Measurements from ENCODE around the gene IFIH1.

The IFIH1 gene

DNA sequence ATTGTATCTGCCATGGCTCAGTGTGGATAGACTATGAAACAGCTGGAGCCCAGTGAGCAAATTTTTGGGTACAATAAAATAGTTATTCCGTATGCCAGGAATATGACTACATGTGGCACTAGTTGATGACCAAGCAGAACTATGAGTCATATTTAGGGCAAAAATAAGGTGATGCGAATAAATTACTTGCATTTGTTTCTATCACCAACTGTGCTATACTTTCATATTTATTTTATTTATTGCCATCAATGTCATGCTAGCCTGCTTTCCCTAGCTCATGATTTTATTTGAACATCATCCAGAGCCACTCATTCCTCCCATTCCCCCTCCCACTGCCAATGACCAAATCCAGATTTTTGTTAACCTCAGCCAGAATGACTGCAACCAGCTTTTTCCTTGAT lies 61.9 kb downstream of the IFIH1 start:
- H3K27ac Mint-ChIP-seq = no peak overlapping the region
- no peaks in the 10 kb centered on the region for H3K9me3 Mint-ChIP-seq
- no peak overlapping the region for H3K4me3 Mint-ChIP-seq
- no peaks in the 10 kb centered on the region for H3K27me3 Mint-ChIP-seq (ENCODE audit: low read depth, poor library complexity)
- no peak for DNase-seq
- TF ChIP-seq CTCF (IDR thresholded peaks at IDR 0.05) = no peak
- H3K36me3 Mint-ChIP-seq (ENCODE audit: low read depth) = no peaks in the 10 kb centered on the region
- H3K4me1 Mint-ChIP-seq = no peaks in the 10 kb centered on the region

- no peaks in the 10 kb centered on the region for H3K36me3 Mint-ChIP-seq (ENCODE audit: low read depth)
- no peak overlapping the region for H3K27ac Mint-ChIP-seq
- no peak overlapping the region for H3K4me3 Mint-ChIP-seq
- TF ChIP-seq CTCF (IDR thresholded peaks at IDR 0.05) = no peak
- H3K9me3 Mint-ChIP-seq = no peaks in the 10 kb centered on the region
- H3K27me3 Mint-ChIP-seq (ENCODE audit: low read depth, poor library complexity) = no peaks in the 10 kb centered on the region
- no peak for DNase-seq
- no peaks in the 10 kb centered on the region for H3K4me1 Mint-ChIP-seq
Measured at GRCh38 chr2:162254236-162254871, 64.1 kb downstream of the IFIH1 start.

- H3K9me3 Mint-ChIP-seq = no peaks in the 10 kb centered on the region
- no peaks in the 10 kb centered on the region for H3K4me1 Mint-ChIP-seq
- no peaks in the 10 kb centered on the region for H3K36me3 Mint-ChIP-seq (ENCODE audit: low read depth)
- no peak for DNase-seq
- H3K4me3 Mint-ChIP-seq = no peak overlapping the region
- H3K27ac Mint-ChIP-seq = no peak overlapping the region
- no peaks in the 10 kb centered on the region for H3K27me3 Mint-ChIP-seq (ENCODE audit: low read depth, poor library complexity)
- TF ChIP-seq CTCF (IDR thresholded peaks at IDR 0.05) = no peak
Measured at GRCh38 chr2:162253435-162253834, 65.0 kb downstream of the IFIH1 start.

DNA sequence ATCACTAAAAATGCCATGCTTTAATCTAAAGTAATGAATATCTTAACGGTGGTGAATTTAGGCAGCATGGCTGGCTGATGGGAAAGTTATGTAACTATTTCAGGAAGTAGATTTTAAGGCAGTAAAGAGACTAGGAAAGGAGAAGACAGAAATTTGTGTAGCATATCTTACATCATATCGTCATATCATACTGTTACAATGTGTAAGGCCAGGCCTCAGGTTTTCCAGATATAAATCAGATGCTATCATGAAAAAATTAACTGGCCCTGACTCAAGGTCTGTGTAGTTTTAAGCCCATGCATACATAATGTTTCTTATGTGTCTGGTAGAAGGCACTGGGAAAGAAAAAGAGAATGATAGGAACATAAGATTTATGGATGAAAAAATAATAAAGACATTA lies 66.3 kb downstream of the IFIH1 start:
- Mint-ChIP-seq H3K27ac (no peak overlapping the region), H3K4me3 (no peak overlapping the region)
- no peak for DNase-seq

DNA sequence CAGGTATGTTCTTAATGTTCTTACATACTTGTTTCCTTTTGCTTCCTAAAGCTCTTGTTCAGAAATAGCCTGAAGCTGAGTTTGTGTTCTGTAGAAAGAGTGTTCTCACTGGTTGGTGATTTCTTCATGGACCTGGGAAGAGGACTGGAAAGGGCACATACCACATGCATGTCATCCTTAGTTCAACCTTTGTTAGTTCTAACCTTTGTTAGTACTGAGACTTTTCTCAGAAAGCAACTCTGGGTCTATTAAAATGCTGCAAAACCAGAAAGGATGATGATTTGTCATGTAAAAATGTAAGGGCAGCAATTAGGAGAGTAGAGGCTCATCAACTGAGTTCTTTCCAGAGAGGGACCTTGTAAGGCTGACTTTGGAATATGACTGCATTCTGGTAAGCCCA lies 72.7 kb downstream of the IFIH1 start:
- no peaks in the 10 kb centered on the region for H3K27me3 Mint-ChIP-seq (ENCODE audit: low read depth, poor library complexity)
- peaks cover 5% of the 10 kb centered on the region for H3K4me1 Mint-ChIP-seq
- no peak overlapping the region for H3K27ac Mint-ChIP-seq
- no peaks in the 10 kb centered on the region for H3K36me3 Mint-ChIP-seq (ENCODE audit: low read depth)
- no peak overlapping the region for H3K4me3 Mint-ChIP-seq
- H3K9me3 Mint-ChIP-seq = no peaks in the 10 kb centered on the region
- no peak for DNase-seq
- no peak for TF ChIP-seq CTCF (IDR thresholded peaks at IDR 0.05)

More for the DNA sequence above, 66.3 kb downstream of the IFIH1 start:
- TF ChIP-seq CTCF (IDR thresholded peaks at IDR 0.05) = no peak
- no peaks in the 10 kb centered on the region for H3K27me3 Mint-ChIP-seq (ENCODE audit: low read depth, poor library complexity)
- no peaks in the 10 kb centered on the region for H3K36me3 Mint-ChIP-seq (ENCODE audit: low read depth)
- H3K9me3 Mint-ChIP-seq = no peaks in the 10 kb centered on the region
- H3K4me1 Mint-ChIP-seq = no peaks in the 10 kb centered on the region

- peaks cover 5% of the 10 kb centered on the region for H3K4me1 Mint-ChIP-seq
- no peaks in the 10 kb centered on the region for H3K9me3 Mint-ChIP-seq
- H3K27me3 Mint-ChIP-seq (ENCODE audit: low read depth, poor library complexity) = no peaks in the 10 kb centered on the region
- H3K27ac Mint-ChIP-seq = no peak overlapping the region
- DNase-seq = no peak
- no peak overlapping the region for H3K4me3 Mint-ChIP-seq
- TF ChIP-seq CTCF (IDR thresholded peaks at IDR 0.05) = no peak
- H3K36me3 Mint-ChIP-seq (ENCODE audit: low read depth) = no peaks in the 10 kb centered on the region
Measured at GRCh38 chr2:162245061-162245460, 73.4 kb downstream of the IFIH1 start.
